Measurements from ENCODE around the gene KCNC3. TPM values are rescaled to one million over a fixed set of nuclear protein-coding genes. Genes with fewer than 3 reads are reported as not detected.

The KCNC3 gene
- polyA plus RNA-seq, 1 donor from 2014 or later, result 0.97 TPM

DNA sequence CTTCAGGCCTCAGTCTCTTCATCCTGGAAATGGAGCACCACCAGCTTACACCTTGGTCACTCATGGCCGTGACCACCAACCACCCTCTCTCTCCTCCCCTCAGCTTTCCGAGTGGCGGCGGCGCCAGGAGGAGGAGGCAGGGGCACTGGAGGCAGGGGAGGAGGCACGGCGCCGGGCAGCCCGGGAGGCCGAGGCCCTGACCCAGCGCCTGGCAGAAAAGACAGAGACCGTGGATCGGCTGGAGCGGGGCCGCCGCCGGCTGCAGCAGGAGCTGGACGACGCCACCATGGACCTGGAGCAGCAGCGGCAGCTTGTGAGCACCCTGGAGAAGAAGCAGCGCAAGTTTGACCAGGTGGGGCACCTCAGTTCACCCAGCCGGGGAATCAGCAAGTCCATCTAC lies 47.7 kb downstream of the KCNC3 start:
- Histone ChIP-seq H3K79me2 (replicated peaks; ENCODE audit: insufficient read depth, low read length) (no peaks in the 10 kb centered on the region), H3K9me3 (ENCODE audit: low read length) (no peaks in the 10 kb centered on the region), H2AFZ (ENCODE audit: low read depth, low read length) (no peak overlapping the region), H3K36me3 (ENCODE audit: insufficient read depth, low read length) (no peaks in the 10 kb centered on the region), H3K27me3 (ENCODE audit: insufficient read depth, low read depth, low read length) (no peaks in the 10 kb centered on the region), H3K9ac (ENCODE audit: low read length) (no peak overlapping the region), H3K27ac (ENCODE audit: low read length) (no peak overlapping the region), H3K4me2 (ENCODE audit: low read length) (no peak overlapping the region), H3K4me3 (ENCODE audit: low read length) (no peak overlapping the region), H3K9me2 (ENCODE audit: insufficient read depth, low read length) (no peaks in the 10 kb centered on the region), H3F3A (ENCODE audit: insufficient read depth, low read length, poor library complexity, severe bottlenecking) (no peaks in the 10 kb centered on the region), H4K20me1 (ENCODE audit: insufficient read depth) (no peaks in the 10 kb centered on the region)
- no peak for TF ChIP-seq TAF1 (IDR thresholded peaks at IDR 0.05; ENCODE audit: low read depth)
- TF ChIP-seq EZH2 (IDR thresholded peaks at IDR 0.05; ENCODE audit: borderline replicate concordance, insufficient read depth, low read length, poor library complexity, severe bottlenecking), result no peak
- TF ChIP-seq POLR2AphosphoS5 (IDR thresholded peaks at IDR 0.05), result no peak
- TF ChIP-seq MXI1 (conservative IDR thresholded peaks at IDR 0.05; ENCODE audit: poor library complexity, severe bottlenecking), result no peak
- no peak for TF ChIP-seq CTCF (IDR thresholded peaks at IDR 0.05; ENCODE audit: poor library complexity, severe bottlenecking)
- TF ChIP-seq RAD21 (conservative IDR thresholded peaks at IDR 0.05), result no peak
- TF ChIP-seq SMC3 (conservative IDR thresholded peaks at IDR 0.05; ENCODE audit: poor library complexity), result no peak
- TF ChIP-seq, protein P1, sequence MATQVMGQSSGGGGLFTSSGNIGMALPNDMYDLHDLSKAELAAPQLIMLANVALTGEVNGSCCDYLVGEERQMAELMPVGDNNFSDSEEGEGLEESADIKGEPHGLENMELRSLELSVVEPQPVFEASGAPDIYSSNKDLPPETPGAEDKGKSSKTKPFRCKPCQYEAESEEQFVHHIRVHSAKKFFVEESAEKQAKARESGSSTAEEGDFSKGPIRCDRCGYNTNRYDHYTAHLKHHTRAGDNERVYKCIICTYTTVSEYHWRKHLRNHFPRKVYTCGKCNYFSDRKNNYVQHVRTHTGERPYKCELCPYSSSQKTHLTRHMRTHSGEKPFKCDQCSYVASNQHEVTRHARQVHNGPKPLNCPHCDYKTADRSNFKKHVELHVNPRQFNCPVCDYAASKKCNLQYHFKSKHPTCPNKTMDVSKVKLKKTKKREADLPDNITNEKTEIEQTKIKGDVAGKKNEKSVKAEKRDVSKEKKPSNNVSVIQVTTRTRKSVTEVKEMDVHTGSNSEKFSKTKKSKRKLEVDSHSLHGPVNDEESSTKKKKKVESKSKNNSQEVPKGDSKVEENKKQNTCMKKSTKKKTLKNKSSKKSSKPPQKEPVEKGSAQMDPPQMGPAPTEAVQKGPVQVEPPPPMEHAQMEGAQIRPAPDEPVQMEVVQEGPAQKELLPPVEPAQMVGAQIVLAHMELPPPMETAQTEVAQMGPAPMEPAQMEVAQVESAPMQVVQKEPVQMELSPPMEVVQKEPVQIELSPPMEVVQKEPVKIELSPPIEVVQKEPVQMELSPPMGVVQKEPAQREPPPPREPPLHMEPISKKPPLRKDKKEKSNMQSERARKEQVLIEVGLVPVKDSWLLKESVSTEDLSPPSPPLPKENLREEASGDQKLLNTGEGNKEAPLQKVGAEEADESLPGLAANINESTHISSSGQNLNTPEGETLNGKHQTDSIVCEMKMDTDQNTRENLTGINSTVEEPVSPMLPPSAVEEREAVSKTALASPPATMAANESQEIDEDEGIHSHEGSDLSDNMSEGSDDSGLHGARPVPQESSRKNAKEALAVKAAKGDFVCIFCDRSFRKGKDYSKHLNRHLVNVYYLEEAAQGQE (IDR thresholded peaks at IDR 0.05; ENCODE audit: borderline replicate concordance), result no peak
- no peak for TF ChIP-seq EP300 (conservative IDR thresholded peaks at IDR 0.05; ENCODE audit: poor library complexity, severe bottlenecking)

DNA sequence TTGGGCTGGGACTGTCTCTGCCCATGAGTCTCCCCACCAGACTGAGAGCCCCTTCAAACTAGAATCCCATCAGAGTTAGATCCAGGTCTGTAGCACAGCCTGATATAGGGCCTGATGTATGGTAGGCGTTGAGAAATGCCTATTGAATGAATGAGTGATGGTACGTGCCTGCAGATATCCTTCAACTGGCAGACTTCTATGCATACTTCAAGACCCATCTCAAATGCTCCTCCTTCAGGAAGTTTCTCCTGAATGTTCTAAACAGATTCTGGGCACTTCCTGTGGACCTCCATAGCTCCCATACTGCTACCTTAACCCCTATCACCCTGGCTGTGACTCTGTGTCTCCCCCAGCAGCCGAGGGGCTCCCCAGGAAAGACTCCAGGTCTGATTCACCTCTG lies 48.2 kb downstream of the KCNC3 start:
- H3K27me3 ChIP-seq (ENCODE audit: insufficient read depth, low read depth, low read length), result no peaks in the 10 kb centered on the region
- H3K9me3 ChIP-seq (ENCODE audit: low read length), result no peaks in the 10 kb centered on the region
- TF ChIP-seq SMC3 (conservative IDR thresholded peaks at IDR 0.05; ENCODE audit: poor library complexity) (no peak), EP300 (conservative IDR thresholded peaks at IDR 0.05; ENCODE audit: poor library complexity, severe bottlenecking) (no peak), TAF1 (IDR thresholded peaks at IDR 0.05; ENCODE audit: low read depth) (no peak), EZH2 (IDR thresholded peaks at IDR 0.05; ENCODE audit: borderline replicate concordance, insufficient read depth, low read length, poor library complexity, severe bottlenecking) (no peak), MXI1 (conservative IDR thresholded peaks at IDR 0.05; ENCODE audit: poor library complexity, severe bottlenecking) (no peak), POLR2AphosphoS5 (IDR thresholded peaks at IDR 0.05) (no peak), RAD21 (conservative IDR thresholded peaks at IDR 0.05) (no peak), CTCF (IDR thresholded peaks at IDR 0.05; ENCODE audit: poor library complexity, severe bottlenecking) (no peak)
- TF ChIP-seq, protein P1 (IDR thresholded peaks at IDR 0.05; ENCODE audit: borderline replicate concordance), result no peak
- H3K4me3 ChIP-seq (ENCODE audit: low read length), result no peak overlapping the region
- no peak overlapping the region for H3K9ac ChIP-seq (ENCODE audit: low read length)
- no peak overlapping the region for H2AFZ ChIP-seq (ENCODE audit: low read depth, low read length)
- H3F3A ChIP-seq (ENCODE audit: insufficient read depth, low read length, poor library complexity, severe bottlenecking), result no peaks in the 10 kb centered on the region
- no peaks in the 10 kb centered on the region for H3K79me2 ChIP-seq (replicated peaks; ENCODE audit: insufficient read depth, low read length)
- no peaks in the 10 kb centered on the region for H4K20me1 ChIP-seq (ENCODE audit: insufficient read depth)
- no peak overlapping the region for H3K4me2 ChIP-seq (ENCODE audit: low read length)
- H3K27ac ChIP-seq (ENCODE audit: low read length), result no peak overlapping the region
- H3K36me3 ChIP-seq (ENCODE audit: insufficient read depth, low read length), result no peaks in the 10 kb centered on the region
- no peaks in the 10 kb centered on the region for H3K9me2 ChIP-seq (ENCODE audit: insufficient read depth, low read length)
